RKO (cell line): Measurements from ENCODE around the gene C10orf120.

Experiments
- DNase-seq: peaks from one replicate; pipeline ENCODE4 v3.0.0-alpha.2; 2016; ENCODE audit warnings: low spot score

The C10orf120 gene

DNA sequence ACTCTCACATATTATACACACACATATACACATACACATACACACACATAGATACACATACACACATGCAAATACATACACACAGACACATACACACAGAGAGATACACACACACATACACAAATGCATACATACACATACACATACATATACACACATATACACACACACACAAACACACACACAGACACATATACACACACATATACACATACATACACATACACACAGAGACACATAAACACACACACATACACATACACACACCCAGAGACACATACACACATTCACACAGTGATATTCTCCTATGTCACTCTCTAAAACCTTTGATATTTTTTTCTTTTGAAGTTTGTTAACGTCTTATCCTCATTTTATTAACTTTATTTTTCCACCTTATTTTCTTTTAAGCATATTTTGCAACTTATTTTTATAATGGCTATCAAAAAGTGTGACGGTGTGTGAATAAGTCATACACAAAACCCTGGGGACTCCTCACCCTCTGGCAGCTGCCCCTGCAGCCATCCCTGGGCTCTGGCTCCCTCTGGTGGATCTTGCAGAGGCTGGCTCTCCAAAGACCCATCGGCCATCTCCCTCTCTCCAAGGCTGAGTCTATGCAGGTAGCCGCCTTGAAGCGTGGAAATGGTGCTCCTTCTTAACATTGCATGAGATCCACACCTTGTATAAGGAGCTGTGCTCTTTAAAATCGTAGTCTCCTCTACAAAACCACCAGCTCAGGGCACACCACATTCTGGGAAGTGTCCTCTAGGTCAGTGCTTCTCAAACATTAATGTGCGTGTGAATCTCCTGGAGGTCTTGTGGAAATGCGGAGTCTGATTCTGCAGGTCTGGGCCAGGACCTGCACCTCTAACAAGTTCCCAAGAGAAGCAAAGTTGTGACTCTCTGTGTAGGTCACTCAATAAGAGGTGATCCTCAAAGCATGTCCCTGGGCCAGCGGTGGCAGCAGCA is 4.1 kb upstream of the C10orf120 start:
- DNase-seq, result peak; percentile 63

DNA sequence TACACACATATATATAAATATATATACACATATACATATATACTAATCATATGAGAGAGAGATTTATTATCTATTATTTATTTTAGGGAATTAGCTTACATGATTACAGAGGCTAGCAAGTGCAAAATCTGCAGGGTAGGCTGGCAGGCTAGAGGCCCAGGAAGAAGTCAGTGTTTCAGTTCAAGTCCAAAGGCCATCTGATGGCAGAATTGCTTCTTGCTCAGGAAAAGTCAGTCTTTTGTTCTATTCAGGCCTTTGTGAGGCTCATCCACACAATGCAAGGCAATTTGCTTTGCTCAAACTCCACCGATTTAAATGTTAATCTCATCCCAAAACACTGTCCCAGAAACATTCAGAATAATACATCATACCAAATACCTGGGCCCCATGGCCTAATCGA is 2.6 kb upstream of the C10orf120 start:
- no peak for DNase-seq

DNA sequence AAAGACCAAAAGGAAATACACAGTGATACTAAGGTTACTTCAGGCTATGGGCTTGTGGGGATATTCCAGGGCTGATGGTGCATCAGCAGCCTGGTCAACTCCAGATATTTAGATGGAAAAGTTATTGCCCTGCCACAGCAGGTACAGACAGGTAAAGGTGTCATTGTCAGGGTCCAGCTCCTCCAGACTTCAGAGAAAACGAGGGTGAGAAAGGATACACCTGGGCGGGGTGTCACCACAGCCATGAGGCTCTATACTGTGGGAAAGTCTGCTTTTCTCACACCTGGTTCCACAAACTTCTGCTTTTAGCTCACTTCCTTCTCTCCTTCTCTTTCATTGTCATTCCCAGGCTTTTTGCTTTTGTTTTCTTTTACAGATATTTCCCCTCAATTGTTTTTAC is 2.0 kb upstream of the C10orf120 start:
- no peak for DNase-seq

DNA sequence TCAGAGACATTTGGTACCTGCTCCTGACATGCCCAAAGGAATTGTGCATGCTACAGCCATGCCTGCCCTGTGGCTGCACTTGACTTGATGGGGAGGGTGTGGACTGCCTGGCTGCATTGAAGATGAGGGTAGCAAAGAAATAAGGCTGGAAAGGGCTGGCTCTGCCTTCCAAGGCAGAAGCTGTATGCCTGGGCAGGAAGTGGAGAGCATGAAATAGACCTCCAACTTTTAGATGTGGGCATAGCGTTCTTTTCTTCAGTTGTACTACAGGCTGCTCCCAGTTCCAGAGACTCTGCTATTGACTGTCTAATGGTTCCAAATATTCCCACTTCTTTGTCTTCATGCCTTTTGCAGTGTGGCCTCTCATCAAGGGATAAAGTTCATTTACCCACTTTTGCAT is 3.0 kb downstream of the C10orf120 start:
- no peak for DNase-seq

DNA sequence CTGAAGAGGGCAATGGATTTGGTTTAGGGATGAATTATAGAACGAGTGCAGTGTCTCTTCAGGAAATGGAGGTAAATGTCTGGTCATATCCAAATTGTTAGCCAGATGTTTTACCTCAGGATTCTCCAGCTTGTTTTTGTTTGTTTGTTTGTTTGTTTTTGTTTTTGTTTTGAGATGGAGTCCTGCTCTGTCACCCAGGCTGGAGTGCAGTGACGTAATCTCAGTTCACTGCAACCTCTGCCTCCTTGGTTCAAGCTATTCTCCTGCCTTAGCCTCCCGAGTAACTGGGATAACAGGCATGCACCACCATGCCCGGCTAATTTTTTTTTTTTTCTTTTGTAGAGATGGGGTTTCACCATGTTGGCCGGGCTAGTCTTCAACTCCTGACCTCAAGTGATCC is 6.9 kb downstream of the C10orf120 start:
- DNase-seq, result no peak

DNA sequence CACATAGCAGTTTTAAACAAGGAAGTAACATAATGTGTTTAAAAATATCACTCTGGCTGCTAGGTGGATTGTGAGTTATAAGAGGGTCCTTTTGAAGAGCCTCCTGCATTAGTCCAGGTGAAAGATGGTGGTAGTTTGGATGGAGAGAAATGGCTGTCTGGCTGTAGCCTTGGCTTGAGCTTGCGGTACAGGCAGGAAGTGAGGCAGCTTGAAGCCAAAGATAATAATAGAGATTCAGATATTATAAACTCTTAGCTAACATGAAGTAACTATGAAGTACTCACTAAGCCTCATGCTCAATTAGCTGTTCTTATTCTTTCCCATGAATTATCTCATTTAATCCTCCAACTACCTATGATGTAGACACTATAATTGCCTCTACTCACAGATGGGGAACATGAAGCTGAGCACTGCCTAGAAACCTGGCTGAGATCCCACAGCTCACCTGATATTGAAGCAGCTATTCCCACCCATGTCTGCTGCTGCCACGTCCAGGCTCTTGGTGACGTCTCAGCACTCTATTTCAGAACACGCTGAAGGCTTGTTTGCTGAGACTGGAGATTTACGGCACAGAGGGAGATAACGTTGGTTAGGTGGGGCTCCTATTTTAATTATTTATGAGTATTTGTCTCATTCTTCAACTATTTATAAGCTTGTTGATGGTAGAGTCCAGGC is 10.4 kb downstream of the C10orf120 start:
- no peak for DNase-seq

DNA sequence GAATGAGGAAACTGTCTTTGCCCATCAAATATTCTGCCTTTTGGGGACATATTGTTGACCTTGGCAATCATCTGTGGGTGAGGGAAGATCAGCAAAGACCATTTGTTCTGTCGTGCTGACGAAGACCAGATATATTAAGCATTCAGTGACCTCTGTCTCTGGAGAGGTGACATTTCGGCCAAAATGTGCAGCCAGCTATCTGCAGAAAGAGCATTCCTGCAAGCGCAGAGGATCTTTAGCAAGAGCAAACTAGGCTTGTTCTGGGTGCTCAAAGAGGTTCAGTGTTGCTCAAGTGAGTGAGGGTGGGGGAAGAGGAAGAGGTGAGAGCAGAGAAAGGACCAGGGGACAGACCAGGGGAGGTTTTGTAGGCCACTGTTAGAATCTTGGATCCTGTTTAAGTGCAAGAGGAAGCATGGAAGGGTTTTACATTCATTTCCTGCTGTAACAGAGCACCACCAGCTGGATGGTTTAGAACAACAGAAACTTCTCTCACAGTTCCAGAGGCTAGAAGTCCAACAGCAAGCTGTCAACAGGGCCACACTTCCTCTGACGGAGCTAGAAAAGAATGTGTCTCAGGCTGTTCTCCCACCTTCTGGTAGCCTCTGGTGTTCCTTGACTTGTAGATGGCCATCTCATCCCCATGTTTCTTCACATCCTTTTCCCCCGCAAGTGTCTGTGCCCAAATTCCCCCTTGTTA is 11.2 kb downstream of the C10orf120 start:
- DNase-seq, result peak; percentile 26

DNA sequence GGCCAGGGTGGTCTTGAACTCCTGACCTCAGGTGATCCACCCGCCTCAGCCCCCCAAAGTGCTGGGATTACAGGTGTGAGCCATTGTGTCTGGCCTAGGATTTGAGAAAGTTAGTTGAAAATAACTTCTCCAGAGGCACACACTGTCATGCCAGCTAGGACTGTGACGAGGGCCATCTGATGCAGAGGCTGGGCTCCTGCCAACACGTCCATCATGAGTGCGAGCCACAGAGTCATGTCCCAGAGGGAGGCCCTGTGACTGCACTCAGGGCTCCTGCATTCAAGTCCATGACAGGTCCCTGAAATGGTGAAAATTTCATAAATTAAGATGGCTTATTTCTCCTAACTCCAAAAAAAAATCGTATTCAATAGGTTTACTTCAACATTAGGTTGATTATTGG is 17.1 kb downstream of the C10orf120 start:
- no peak for DNase-seq

DNA sequence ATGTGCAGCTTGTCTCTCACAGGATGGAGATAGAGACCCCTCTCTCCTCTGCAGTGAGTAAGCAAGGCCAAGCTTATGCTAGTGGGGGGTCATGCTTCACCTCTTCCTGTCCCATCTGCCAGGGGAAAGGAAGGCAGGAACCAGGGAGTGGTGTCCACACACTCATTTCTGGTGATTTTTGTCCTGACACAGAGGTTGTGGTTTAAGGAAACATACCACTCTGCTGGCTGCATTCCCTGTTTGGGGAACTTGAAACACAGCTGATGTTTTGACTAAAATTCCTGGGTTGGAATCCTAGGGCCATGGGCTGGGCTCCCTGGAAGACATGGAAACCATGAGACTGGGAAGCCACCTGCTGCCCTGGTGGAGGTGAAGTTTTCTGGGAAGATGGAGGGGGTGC is 21.4 kb downstream of the C10orf120 start:
- DNase-seq, result no peak

DNA sequence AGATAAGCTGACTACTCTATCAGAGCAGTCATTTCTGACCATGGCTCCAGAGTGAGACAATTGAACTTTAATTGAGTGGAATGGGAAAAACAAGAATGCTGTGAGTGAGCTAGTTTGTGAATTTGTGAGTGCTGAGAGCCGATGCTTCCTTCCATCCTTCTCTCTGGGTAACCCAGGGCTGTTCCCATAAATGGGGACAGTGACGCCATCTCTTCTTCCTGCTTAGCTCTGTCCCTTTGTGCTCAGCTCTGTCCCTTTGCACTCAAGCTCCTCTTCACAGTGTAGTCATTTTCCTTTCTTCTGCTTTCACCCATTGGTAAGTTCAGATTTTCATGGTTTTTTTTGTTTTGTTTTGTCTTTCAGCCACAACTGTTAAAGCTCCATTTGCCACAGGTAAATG is 24.4 kb downstream of the C10orf120 start:
- DNase-seq, result no peak

DNA sequence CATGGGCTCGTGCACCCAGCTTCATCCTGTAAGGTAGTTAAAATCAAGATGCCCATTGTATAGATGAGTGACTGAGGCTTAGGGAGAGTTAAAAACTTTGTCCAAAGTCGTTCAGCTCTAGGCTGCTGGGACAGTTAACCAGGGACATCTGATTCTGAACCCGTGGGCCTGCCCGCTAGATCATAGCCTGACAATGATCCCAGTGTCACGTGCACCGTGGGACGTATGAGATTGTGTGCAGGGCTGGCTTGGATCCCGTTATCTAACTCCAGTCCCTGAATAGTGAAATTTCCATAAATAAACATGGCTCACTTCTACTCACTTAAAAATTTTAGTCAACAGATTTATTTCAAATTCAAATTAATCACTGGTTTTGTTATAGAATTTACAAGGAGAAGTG is 24.9 kb downstream of the C10orf120 start:
- DNase-seq, result no peak

DNA sequence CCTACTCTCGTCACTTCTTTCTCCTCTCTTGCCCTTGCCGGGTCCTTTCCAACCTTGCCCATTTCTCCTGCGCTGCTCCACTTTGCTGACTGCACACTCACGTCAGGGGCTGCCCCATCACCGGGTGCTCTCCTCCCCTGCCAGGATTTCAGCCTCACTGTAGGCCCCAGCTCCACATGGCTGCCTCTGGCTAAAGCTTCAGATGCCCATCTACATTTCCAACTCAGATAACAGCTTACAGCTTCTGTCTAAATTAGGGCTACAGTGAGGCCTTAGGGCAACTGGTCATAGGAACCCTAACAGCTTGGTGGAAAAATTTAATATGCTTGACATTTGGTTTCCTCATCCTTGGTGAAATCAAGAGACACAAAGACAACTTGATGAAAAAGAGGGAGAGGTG is 25.9 kb downstream of the C10orf120 start:
- no peak for DNase-seq

DNA sequence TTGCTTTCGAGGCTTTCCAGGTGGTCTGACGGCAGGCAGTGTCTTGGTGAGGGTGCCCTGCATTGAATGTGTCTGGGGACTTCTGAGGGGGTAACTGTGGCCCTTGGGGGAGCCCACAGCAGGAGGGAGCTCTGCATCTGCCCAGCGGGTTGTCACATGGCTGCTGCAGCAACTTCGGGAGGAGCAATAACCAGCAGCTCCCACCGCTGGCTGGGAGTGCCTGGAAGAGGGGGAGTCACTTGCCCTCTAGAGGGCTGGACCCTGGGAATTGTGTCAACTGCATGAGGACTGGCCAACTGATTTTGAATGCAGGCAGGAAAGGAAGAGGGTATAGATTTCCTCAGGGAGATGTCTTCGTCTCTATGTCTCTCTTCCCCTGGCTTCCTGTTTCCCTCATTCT is 26.4 kb downstream of the C10orf120 start:
- DNase-seq, result no peak

DNA sequence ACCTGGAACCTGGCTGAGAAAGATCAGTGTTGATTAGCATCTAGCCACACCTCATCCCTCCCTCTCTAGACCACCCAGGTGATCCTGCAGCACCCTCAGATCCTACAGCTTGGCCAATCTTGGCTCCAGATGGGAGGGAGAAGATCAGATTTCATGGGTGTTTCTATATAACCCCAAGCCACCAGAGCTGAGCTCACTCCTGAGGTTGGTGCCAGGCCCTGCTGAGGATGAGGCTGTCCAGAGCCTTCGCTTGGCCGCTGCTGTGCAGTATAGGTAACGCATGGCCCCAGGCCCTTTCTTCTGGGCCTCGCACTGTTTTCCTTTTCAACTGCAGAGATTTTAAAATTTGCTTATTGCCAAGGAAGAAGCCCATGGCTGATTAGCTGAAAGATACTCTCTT is 27.0 kb downstream of the C10orf120 start:
- no peak for DNase-seq

DNA sequence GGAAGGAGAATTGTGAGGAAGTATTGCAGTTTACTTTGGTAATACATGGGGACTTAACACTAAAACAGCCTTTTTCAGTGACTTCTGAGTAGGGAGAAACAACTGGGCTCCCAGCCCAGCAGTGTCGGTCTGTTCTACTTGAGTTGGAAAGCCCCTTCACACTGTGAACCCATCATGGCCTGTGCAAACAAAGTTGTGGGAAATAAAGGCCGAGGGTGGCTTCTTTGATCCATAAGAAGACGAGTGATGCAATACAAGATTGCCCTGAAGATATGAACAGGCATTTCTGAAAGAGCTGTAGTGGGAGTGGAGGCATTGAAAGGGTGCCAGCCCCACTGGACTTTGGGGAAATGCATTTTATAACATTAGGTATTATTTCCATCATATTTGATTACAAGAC is 28.3 kb downstream of the C10orf120 start:
- DNase-seq, result no peak

DNA sequence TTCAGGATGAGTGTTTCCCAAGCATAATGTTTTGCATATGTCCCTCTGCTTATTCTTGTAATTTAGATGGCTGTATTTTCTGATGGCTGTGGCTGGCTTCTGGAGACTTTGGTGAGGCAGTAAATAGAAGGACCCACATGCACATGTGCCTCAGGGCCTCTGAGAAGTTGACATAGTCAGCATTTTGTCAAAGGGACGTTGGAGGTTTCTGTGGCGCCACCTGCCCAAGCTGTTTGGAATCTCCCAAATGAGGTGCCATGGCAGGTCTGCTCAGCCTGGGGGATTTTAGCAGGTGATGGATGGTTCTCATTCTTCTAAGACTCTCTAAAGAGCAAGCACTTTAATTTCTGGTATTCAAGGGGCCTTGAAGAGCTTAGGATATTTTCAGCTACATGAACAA is 29.8 kb downstream of the C10orf120 start:
- DNase-seq, result no peak

DNA sequence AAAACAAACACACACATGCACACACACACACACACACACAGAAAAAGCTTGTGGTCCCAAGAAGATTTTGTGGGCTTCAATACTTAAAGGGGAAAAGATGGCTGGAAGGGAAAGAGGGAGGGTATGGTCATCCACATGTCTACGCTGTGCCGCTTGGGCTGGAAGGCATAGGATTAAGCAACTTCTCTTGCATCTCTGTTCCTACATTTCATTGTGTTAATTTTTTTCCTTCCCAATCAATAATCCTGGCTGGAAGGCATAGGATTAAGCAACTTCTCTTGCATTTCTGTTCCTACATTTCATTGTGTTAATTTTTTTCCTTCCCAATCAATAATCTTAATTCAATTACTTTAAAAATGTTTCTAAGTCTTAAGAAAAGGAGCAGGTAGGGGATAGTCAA is 30.6 kb downstream of the C10orf120 start:
- DNase-seq, result no peak

DNA sequence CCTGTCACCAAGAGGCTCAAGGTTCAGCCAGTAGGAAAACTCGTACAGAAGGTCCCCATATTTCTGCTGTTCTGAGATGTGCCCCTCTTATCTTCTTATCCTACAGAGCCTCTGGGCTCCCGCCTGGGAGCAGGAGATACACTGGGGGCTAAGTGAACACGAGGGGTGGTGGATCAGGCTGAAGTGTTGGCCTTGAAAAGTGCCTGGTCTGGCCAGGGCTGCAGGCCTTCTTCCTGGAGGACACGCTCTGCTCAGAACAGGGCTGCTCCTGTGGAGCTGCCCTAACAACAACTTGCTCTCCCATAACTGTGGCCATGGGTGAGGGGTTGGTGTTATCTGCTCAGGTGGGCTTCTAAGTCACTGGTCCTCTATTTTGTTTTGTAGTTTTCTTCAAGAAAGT is 33.7 kb downstream of the C10orf120 start:
- DNase-seq, result no peak

DNA sequence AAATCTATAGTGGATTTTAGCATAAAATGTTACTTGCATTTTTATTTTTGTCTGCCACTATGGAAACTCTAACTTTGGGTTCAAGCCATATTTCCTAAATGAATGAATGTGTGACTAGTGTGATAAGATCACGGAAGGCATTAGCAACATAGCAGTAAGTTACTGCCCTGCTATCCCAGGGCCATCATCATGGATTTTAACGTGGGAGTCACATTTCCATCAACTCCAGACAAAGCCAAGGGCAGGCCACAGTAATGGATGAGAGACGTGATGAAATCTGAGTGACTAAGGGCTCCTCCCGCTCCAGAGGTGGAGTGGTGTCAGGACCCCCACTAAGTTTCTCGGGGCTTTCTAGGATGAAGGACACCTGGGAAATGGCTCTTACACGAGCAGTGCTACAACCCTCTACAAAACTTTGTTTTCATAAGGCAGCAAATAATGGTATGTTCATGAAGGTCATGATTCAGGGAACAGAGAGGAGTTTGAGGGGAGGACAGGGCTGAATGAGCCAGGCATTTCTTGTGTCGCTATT is 34.3 kb downstream of the C10orf120 start:
- DNase-seq, result no peak

DNA sequence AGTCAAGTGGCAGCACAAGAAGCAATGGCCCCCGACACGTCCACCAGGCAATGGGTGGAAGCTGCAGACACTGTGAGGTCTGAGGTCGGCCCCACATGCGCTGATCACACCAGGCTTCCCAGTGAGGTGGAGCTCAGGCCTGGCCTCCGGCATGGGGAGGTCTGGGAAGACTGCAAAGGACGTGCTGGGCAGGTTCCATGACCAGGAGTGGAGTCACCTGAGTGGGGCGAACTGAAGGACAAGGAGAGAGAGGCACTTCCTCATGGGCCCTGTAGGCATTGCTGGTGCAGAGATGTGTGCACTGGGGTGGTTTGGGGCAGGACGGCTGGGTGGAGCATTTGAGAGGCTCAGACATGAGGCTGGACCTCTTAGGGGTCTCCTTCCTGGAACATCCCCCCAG is 35.1 kb downstream of the C10orf120 start:
- no peak for DNase-seq

DNA sequence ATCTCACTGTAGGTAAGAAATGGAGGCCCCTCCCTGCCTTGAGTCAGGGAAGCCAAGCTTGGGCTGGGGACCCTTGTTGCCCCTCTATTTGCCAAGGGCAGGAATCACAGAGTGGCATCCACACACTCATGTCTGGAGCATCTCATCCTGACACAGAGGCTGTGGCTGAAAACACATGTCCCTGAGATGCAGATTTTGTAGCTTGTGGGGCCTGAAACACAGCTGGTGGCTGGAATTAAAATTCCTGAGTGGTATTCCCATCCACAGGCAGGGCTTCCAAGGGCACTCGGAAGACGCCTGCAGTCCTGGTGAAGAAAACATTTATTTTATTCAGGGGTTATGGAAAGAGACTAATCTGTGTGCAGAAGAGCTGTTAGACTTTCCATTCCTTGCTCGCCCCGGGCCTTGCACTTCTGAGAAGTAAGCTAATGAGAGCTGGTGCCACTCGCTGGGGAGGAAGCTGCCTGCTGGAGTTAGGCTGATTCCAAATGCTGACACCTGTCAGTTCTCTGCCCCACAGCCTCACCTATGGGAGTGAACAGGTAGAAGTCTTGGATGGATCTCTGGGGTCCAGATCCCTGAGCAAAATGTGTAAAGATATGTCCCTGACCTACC is 36.0 kb downstream of the C10orf120 start:
- DNase-seq, result no peak

DNA sequence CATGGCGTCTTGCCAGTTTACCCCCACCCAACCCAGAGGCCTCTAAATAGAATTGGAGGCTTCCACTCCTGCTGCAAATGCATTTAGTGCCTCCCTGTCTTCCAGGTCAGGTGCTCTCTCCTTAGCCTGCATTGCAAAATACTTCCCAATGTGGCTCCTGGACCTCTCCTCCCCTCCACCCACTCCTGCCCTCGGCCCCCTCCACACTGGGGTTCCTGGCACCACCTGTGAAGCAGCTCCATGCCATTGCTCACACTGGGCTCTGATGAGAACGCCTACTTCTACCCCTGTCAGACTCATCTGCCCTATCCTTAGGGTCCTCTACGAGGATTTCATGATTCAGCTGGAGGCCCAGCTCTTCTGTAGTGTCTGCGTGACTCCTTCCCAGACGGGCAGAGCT is 37.4 kb downstream of the C10orf120 start:
- DNase-seq, result no peak
